ENCODE data around the gene POLR3A. TPM values are rescaled to one million over a fixed set of nuclear protein-coding genes. Genes with fewer than 3 reads are reported as not detected.
"Not testable (repeated sequence)": the region's sequence is repeated elsewhere in the genome, so short reads cannot be mapped to it uniquely, and the experiment has no call there.

The POLR3A gene
- total RNA-seq (1 to 10 TPM; 6.7 to 6.9 TPM), total RNA-seq (20.9 to 177 (median 58.5) reads per million in 172 experiments)
- 8.5 TPM for polyA plus RNA-seq (2013, experiment 1 of 2)
- 10.2 TPM for polyA plus RNA-seq (2013, experiment 2 of 2)

DNA sequence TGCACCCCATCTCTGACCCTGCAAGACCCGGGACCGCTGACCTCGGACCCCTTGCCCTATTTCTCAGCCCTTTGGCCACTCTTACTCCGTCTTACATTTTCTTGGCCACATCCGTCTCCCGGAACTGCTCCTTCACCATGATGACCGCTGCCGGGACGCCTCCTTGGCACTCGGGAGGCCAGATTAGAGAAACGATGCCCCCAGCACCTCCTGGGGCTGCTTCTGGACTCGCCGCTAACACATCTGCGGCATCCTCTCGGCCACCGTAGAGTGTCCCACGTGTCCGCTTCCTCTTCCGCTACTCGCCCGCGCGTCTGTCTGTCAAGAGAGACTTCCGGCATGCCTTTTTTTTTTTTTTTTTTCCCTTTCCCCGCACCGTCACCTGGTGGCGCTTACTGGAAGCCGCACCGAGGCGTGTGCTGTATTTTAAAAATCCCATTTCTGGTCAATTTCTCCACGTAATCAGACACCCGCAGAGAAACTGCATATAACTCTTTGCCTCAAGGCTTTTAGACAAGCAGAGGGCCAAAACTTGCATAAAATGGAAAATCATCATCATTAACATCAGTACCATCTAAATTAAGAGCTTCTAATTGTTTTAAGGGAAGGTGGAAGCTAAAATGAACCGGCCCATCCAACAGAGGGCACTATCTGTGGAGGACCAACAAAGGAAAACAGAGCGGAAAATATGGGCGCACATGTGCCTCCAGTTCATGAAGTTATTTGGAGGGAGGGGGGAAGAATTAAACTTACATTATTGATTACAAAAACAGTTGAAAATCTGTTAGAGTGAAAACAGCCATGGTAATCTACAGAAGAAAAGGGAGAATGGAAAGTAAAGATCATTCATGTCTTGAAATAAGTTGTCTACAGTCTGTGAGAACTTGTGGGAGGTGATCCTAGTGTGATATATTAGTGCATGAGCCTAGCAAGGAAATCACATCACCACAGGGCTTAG, at the start of gene POLR3A:
Gene POLR3A (minus strand): TSS at position 247 of the 958 bp plus-strand sequence. CDS start 108 bp downstream, at position 139.
- Histone ChIP-seq H3K36me3 (ENCODE audit: insufficient read depth, low read length) (peaks cover 19% of the 10 kb centered on the region), H3K27me3 (ENCODE audit: control insufficient read depth in 1 of 2, insufficient read depth in 2 of 2, low read length in 2 of 2) (no peaks in the 10 kb centered on the region), H3K27ac (ENCODE audit: low read depth in 1 of 2, low read length in 2 of 2) (peak within 1 kb of the TSS; percentile 38 to 61), H3K4me1 (ENCODE audit: insufficient read depth, low read length) (peaks cover 33% of the 10 kb centered on the region), H3K4me3 (ENCODE audit: low read length) (peak within 1 kb of the TSS; percentile 99), H3K9me3 (ENCODE audit: control insufficient read depth in 1 of 2, insufficient read depth in 1 of 2, low read length in 2 of 2) (no peaks in the 10 kb centered on the region)
- peak within 1 kb of the TSS; percentile 83 for H3K27ac Mint-ChIP-seq
- ATAC-seq (ENCODE audit: poor library complexity) = peak; percentile 58
- TF ChIP-seq, protein P1, sequence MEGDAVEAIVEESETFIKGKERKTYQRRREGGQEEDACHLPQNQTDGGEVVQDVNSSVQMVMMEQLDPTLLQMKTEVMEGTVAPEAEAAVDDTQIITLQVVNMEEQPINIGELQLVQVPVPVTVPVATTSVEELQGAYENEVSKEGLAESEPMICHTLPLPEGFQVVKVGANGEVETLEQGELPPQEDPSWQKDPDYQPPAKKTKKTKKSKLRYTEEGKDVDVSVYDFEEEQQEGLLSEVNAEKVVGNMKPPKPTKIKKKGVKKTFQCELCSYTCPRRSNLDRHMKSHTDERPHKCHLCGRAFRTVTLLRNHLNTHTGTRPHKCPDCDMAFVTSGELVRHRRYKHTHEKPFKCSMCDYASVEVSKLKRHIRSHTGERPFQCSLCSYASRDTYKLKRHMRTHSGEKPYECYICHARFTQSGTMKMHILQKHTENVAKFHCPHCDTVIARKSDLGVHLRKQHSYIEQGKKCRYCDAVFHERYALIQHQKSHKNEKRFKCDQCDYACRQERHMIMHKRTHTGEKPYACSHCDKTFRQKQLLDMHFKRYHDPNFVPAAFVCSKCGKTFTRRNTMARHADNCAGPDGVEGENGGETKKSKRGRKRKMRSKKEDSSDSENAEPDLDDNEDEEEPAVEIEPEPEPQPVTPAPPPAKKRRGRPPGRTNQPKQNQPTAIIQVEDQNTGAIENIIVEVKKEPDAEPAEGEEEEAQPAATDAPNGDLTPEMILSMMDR (IDR thresholded peaks at IDR 0.05) = peak; percentile 72
- no peaks in the 10 kb centered on the region for H3K9me3 Mint-ChIP-seq
- H3K27me3 Mint-ChIP-seq = no peaks in the 10 kb centered on the region
- CTCF ChIA-PET = interaction anchor here (0.7 to 1.9 kb wide), 5 partner anchors 14 to 1294 kb away, joined by 3 to 5 read pairs (median 3); no protein-coding TSS in a partner anchor
- DNase-seq = peak; percentile 83 to 97 (median 90)
- POLR2A ChIA-PET = interaction anchor here (0.6 to 0.7 kb wide), 2 partner anchors 12 to 722 kb away, joined by 3 read pairs; no protein-coding TSS in a partner anchor
- H3K4me1 Mint-ChIP-seq (ENCODE audit: low read depth) = peaks cover 48% of the 10 kb centered on the region
- intact Hi-C loops (cut with DNase I, micrococcal nuclease) = loop anchor here (5.0 to 10.0 kb wide), 3 partner anchors 273 to 1418 kb away; partner anchors contain the start of gene ZCCHC24 (in 2 of the 2)
- peak within 1 kb of the TSS; percentile 97 for H3K4me3 Mint-ChIP-seq
- peaks cover 51% of the 10 kb centered on the region for H3K36me3 Mint-ChIP-seq (ENCODE audit: low read depth)

DNA sequence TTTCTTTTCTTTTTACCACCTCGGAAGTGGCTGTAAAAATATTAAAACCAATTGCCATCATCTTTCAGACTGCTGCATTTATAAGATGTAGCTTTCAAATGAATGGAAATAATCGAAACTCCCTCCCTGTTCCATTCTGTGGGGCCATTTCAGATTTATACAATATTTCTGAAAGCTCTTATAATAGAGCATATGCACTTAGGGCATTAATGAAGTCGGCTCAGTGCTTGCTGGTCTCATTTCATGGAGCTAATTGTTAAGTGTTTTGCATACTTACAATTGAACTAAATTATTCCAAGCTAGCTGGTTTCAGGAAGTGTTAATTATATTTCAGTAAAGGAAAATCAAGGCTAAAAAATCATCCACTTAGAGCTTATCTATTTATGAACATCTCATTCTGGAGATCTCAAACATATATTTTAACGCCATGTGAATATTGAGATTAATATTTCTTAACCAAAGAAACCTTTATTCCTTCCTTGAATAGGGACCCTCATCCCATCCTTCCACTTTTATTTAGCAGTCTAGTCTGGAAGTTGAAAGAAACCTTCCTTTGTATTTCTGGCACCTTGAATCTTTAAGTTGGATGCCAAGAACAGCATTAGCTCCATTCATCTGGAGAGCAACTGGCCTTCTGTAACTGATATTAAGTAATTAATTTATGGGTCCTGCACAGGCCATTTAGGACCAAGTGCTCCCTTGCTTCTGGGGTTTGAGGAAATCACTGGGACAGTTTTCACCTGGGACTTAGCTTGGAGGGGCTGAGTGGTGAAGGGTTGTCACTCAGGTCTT, 49.4 kb upstream of the POLR3A start:
- Mint-ChIP-seq H3K36me3 (ENCODE audit: low read depth) (peaks cover 4% of the 10 kb centered on the region), H3K27me3 (no peaks in the 10 kb centered on the region), H3K27ac (no peak overlapping the region), H3K4me3 (no peak overlapping the region), H3K4me1 (ENCODE audit: low read depth) (no peaks in the 10 kb centered on the region), H3K9me3 (no peaks in the 10 kb centered on the region)
- CTCF ChIA-PET = no interaction called here
- intact Hi-C loops (cut with DNase I, micrococcal nuclease) = no loop called here
- H3K9me3 ChIP-seq (ENCODE audit: control insufficient read depth in 1 of 2, insufficient read depth in 1 of 2, low read length in 2 of 2) = peaks cover 0 to 16% of the 10 kb centered on the region in 2 experiments
- no peaks in the 10 kb centered on the region for H3K36me3 ChIP-seq (ENCODE audit: insufficient read depth, low read length)
- POLR2A ChIA-PET = no interaction called here
- H3K27ac ChIP-seq (ENCODE audit: low read depth in 1 of 2, low read length in 2 of 2) = no peak overlapping the region
- no peaks in the 10 kb centered on the region for H3K4me1 ChIP-seq (ENCODE audit: insufficient read depth, low read length)
- TF ChIP-seq, protein P1 (IDR thresholded peaks at IDR 0.05) = no peak
- DNase-seq = no peak
- H3K27me3 ChIP-seq (ENCODE audit: control insufficient read depth in 1 of 2, insufficient read depth in 2 of 2, low read length in 2 of 2) = no peaks in the 10 kb centered on the region
- no peak for ATAC-seq (ENCODE audit: poor library complexity)
- no peak overlapping the region for H3K4me3 ChIP-seq (ENCODE audit: low read length)

- peaks cover 0 to 16% of the 10 kb centered on the region in 2 experiments for H3K9me3 ChIP-seq (ENCODE audit: control insufficient read depth in 1 of 2, insufficient read depth in 1 of 2, low read length in 2 of 2)
- CTCF ChIA-PET; H3K27ac Mint-ChIP-seq; H3K4me3 Mint-ChIP-seq; H3K27ac ChIP-seq (ENCODE audit: low read depth in 1 of 2, low read length in 2 of 2); H3K27me3 Mint-ChIP-seq; intact Hi-C loops (cut with DNase I, micrococcal nuclease); POLR2A ChIA-PET; H3K4me3 ChIP-seq (ENCODE audit: low read length); H3K27me3 ChIP-seq (ENCODE audit: control insufficient read depth in 1 of 2, insufficient read depth in 2 of 2, low read length in 2 of 2); H3K36me3 Mint-ChIP-seq (ENCODE audit: low read depth); H3K36me3 ChIP-seq (ENCODE audit: insufficient read depth, low read length); ATAC-seq (ENCODE audit: poor library complexity); DNase-seq; H3K4me1 ChIP-seq (ENCODE audit: insufficient read depth, low read length); H3K4me1 Mint-ChIP-seq (ENCODE audit: low read depth); H3K9me3 Mint-ChIP-seq: not testable (repeated sequence)
Measured at GRCh38 chr10:78075806-78076205, 46.5 kb upstream of the POLR3A start.

Measured in CD4-positive, alpha-beta T cell (primary cell).